ENCODE data around the gene ZNF581.

DNA sequence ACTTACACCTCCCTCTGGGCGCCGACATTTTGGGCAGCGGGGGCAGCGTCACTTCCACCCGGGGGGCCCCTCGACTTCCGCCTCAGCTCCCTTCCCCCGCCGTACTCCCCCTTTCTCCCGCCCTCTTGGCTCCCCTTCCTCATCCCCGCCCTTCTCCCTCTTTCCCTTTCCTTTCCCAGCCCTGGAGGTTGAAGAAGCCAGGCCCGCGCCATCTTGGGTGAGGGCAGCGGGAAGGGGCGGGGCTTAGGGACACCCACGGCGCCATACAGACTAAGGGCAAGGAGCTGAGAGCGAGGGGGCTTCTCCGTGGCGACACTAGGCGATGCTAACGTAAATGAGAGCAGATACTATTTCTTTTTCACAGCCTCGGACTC, 44.0 kb upstream of the ZNF581 start, which contains the start of gene FIZ1:
- TF ChIP-seq POLR2AphosphoS5 (IDR thresholded peaks at IDR 0.05) (peak in 1 of 3 donors; percentile 1), POLR2A (IDR thresholded peaks at IDR 0.05) (no peak)
- TF ChIP-seq, protein P1, sequence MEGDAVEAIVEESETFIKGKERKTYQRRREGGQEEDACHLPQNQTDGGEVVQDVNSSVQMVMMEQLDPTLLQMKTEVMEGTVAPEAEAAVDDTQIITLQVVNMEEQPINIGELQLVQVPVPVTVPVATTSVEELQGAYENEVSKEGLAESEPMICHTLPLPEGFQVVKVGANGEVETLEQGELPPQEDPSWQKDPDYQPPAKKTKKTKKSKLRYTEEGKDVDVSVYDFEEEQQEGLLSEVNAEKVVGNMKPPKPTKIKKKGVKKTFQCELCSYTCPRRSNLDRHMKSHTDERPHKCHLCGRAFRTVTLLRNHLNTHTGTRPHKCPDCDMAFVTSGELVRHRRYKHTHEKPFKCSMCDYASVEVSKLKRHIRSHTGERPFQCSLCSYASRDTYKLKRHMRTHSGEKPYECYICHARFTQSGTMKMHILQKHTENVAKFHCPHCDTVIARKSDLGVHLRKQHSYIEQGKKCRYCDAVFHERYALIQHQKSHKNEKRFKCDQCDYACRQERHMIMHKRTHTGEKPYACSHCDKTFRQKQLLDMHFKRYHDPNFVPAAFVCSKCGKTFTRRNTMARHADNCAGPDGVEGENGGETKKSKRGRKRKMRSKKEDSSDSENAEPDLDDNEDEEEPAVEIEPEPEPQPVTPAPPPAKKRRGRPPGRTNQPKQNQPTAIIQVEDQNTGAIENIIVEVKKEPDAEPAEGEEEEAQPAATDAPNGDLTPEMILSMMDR (IDR thresholded peaks at IDR 0.05): no peak

Measured in suprapubic skin (tissue), 4 donors.